H1 (cell line): ENCODE measurements around the gene APBA2.

Source experiments
- CBX5 ChIP-seq: fragments of 300-800, 300-1000 bp; sonication (generic); IDR thresholded peaks from 2 replicates; pipeline ENCODE4 v1.7.1; 2016; ENCODE audit warnings: antibody characterized with exemption, low read length, low read depth
- CTCF ChIP-seq, 3 experiments: IDR thresholded peaks; 1 replicate in 2 of 3; 2 replicates in 1 of 3; pipeline versions ENCODE4 v1.5.1 to v1.6.1; 2011; ENCODE audit warnings: low read length in 3 of 3, mild to moderate bottlenecking in 3 of 3, inconsistent platforms in 2 of 3, low read depth in 1 of 3, moderate library complexity in 1 of 3; ENCODE audit not compliant: insufficient read depth in 1 of 3; ENCODE audit errors: control extremely low read depth in 1 of 3
- EZH2 ChIP-seq: fragments of 200-600 bp; sonication (generic); IDR thresholded peaks from 2 replicates; pipeline ENCODE4 v1.7.1; 2012; ENCODE audit warnings: low read depth, mild to moderate bottlenecking, moderate library complexity, low read length, inconsistent platforms; ENCODE audit not compliant: severe bottlenecking
- HDAC2 ChIP-seq, 2 experiments: fragments of 300-600 bp in 1 of 2; sonication (generic) in 1 of 2; IDR thresholded peaks; 2 replicates each; pipeline ENCODE4 v1.6.1; 2011 to 2012; ENCODE audit warnings: low read depth in 2 of 2, low read length in 2 of 2, mild to moderate bottlenecking in 2 of 2, moderate library complexity in 2 of 2, borderline replicate concordance in 1 of 2, inconsistent platforms in 1 of 2
- MAX ChIP-seq: IDR thresholded peaks from 2 replicates; pipeline ENCODE4 v1.6.1; 2012; ENCODE audit warnings: inconsistent platforms
- NRF1 ChIP-seq: IDR thresholded peaks from 2 replicates; pipeline ENCODE4 v1.6.1; 2011; ENCODE audit warnings: mild to moderate bottlenecking, low read depth, low read length, improper control_type of control experiment
- POLR2AphosphoS5 ChIP-seq: IDR thresholded peaks from 2 replicates; pipeline ENCODE4 v1.6.1; 2011; ENCODE audit warnings: low read depth, low read length
- YY1 ChIP-seq: IDR thresholded peaks from 2 replicates; pipeline ENCODE4 v1.6.1; 2011; ENCODE audit warnings: low read depth, mild to moderate bottlenecking, low read length

GRCh38 chr15:29089731-29090616 lies 204.2 kb downstream of the APBA2 start:
- peak in 2 of 3 experiments; percentile 51 to 64; a peak in 2 of 4 replicates for TF ChIP-seq CTCF (IDR thresholded peaks at IDR 0.05; ENCODE audit: control extremely low read depth in 1 of 3, insufficient read depth in 1 of 3, low read depth in 1 of 3, low read length in 3 of 3)
- no peak for TF ChIP-seq HDAC2 (IDR thresholded peaks at IDR 0.05; ENCODE audit: borderline replicate concordance in 1 of 2, low read depth in 2 of 2, low read length in 2 of 2)
- TF ChIP-seq CBX5, result no peak
- TF ChIP-seq MAX, result no peak
- no peak for TF ChIP-seq POLR2AphosphoS5
- TF ChIP-seq YY1, result no peak
- TF ChIP-seq EZH2, result no peak
- TF ChIP-seq NRF1, result no peak
